ENCODE measurements around the gene PDE11A.
"Not testable (repeated sequence)": the region's sequence is repeated elsewhere in the genome, so short reads cannot be mapped to it uniquely, and the experiment has no call there.

PDE11A gene
- total RNA-seq = 0 reads per million in 4 donors

GRCh38 chr2:178072383-178073301, at the start of gene PDE11A:
PDE11A (minus strand) TSS chr2:178072777; CDS start chr2:178072437, 340 bp downstream.
- DNase-seq = peak in 2 of 5 donors; percentile 13 to 56

- no peak for DNase-seq
These were observed 46.8 kb upstream of the PDE11A start for GRCh38 chr2:178119179-178119922.

GRCh38 chr2:178117725-178118124, 45.1 kb upstream of the PDE11A start:
- no peak for DNase-seq

- no peak for DNase-seq
These were observed 42.7 kb upstream of the PDE11A start for GRCh38 chr2:178115271-178115670.

- DNase-seq = peak in 1 of 5 donors; percentile 41
These were observed 41.9 kb upstream of the PDE11A start for GRCh38 chr2:178114462-178114861.

- DNase-seq = peak; percentile 64 to 91 (median 70)
These were observed 39.9 kb upstream of the PDE11A start, which contains the start of gene RBM45 for GRCh38 chr2:178112202-178113152. RBM45 (plus strand) TSS chr2:178112437; CDS start chr2:178112547, 110 bp downstream.

- DNase-seq = no peak
These were observed 39.2 kb upstream of the PDE11A start for GRCh38 chr2:178111743-178112142.

GRCh38 chr2:178110681-178111080, 38.1 kb upstream of the PDE11A start:
- DNase-seq = no peak

GRCh38 chr2:178109813-178110212, 37.2 kb upstream of the PDE11A start:
- peak in 1 of 5 donors; percentile 40 for DNase-seq

- DNase-seq = no peak
These were observed 35.6 kb upstream of the PDE11A start for GRCh38 chr2:178108176-178108575.

GRCh38 chr2:178106053-178106452, 33.5 kb upstream of the PDE11A start:
- no peak for DNase-seq

GRCh38 chr2:178105566-178105965, 33.0 kb upstream of the PDE11A start:
- DNase-seq = no peak

GRCh38 chr2:178101321-178102079, 28.9 kb upstream of the PDE11A start:
- no peak for DNase-seq

GRCh38 chr2:178093471-178093870, 20.9 kb upstream of the PDE11A start:
- DNase-seq = no peak

GRCh38 chr2:178088774-178089270, 16.2 kb upstream of the PDE11A start:
- DNase-seq = no peak

GRCh38 chr2:178084273-178084672, 11.7 kb upstream of the PDE11A start:
- no peak for DNase-seq

GRCh38 chr2:178082408-178083045, 9.9 kb upstream of the PDE11A start:
- DNase-seq = no peak

- DNase-seq = not testable (repeated sequence)
These were observed 6.7 kb upstream of the PDE11A start for GRCh38 chr2:178079279-178079678.

GRCh38 chr2:178076130-178076529, 3.6 kb upstream of the PDE11A start:
- no peak for DNase-seq

- DNase-seq = no peak
These were observed 2.4 kb upstream of the PDE11A start for GRCh38 chr2:178075006-178075326.

Data from T-helper 1 cell (primary cell).